HG03432 (cell line): ENCODE results near the gene SCFD2.
"Not testable (repeated sequence)": the region's sequence is repeated elsewhere in the genome, so short reads cannot be mapped to it uniquely, and the experiment has no call there.

ENCODE experiments used
- ATAC-seq: cut with Tn5 transposase; IDR thresholded peaks from one replicate; pipeline ENCODE4 v1.9.1; 2021; ENCODE audit warnings: mild to moderate bottlenecking, moderate library complexity; ENCODE audit not compliant: unreplicated experiment

Gene SCFD2

GRCh38 chr4:52840531-52841370, 525.1 kb downstream of the SCFD2 start:
- ATAC-seq: no peak

GRCh38 chr4:52838729-52839586, 526.9 kb downstream of the SCFD2 start:
- no peak for ATAC-seq

- no peak for ATAC-seq
Measured at GRCh38 chr4:52837716-52838558, 527.9 kb downstream of the SCFD2 start.

GRCh38 chr4:52836678-52837077, 529.2 kb downstream of the SCFD2 start:
- no peak for ATAC-seq

GRCh38 chr4:52836120-52836519, 529.7 kb downstream of the SCFD2 start:
- ATAC-seq: no peak

GRCh38 chr4:52834641-52835456, 531.0 kb downstream of the SCFD2 start:
- ATAC-seq: not testable (repeated sequence)

GRCh38 chr4:52833941-52834525, 531.8 kb downstream of the SCFD2 start:
- no peak for ATAC-seq

- no peak for ATAC-seq
Measured at GRCh38 chr4:52825460-52826090, 540.3 kb downstream of the SCFD2 start.

- ATAC-seq: no peak
Measured at GRCh38 chr4:52824603-52825459, 541.0 kb downstream of the SCFD2 start.

- no peak for ATAC-seq
Measured at GRCh38 chr4:52824270-52824602, 541.6 kb downstream of the SCFD2 start.

GRCh38 chr4:52823702-52824092, 542.2 kb downstream of the SCFD2 start:
- ATAC-seq: no peak
